GM18519 (cell line): ENCODE data around the gene DOC2B.
"Not testable (repeated sequence)": the region's sequence is repeated elsewhere in the genome, so short reads cannot be mapped to it uniquely, and the experiment has no call there.

ENCODE experiments used
- ATAC-seq: cut with Tn5 transposase; IDR thresholded peaks from one replicate; pipeline ENCODE4 v1.9.1; 2021; ENCODE audit warnings: mild to moderate bottlenecking, moderate library complexity; ENCODE audit not compliant: unreplicated experiment, low FRiP score

Gene DOC2B

GRCh38 chr17:181245-182049 lies at the start of gene DOC2B:
Gene DOC2B, minus strand, starts transcription at chr17:181650. Its CDS starts 171 bp downstream, at chr17:181479.
- ATAC-seq = no peak

- no peak for ATAC-seq
Measured at GRCh38 chr17:230395-230770, 48.9 kb upstream of the DOC2B start.

GRCh38 chr17:229709-230394 lies 48.4 kb upstream of the DOC2B start:
- no peak for ATAC-seq

- no peak for ATAC-seq
Measured at GRCh38 chr17:228951-229708, 47.7 kb upstream of the DOC2B start.

GRCh38 chr17:227946-228615 lies 46.6 kb upstream of the DOC2B start:
- no peak for ATAC-seq

- ATAC-seq = no peak
Measured at GRCh38 chr17:227078-227945, 45.9 kb upstream of the DOC2B start.

GRCh38 chr17:226108-227077 lies 44.9 kb upstream of the DOC2B start:
- ATAC-seq = no peak

GRCh38 chr17:225551-225950 lies 44.1 kb upstream of the DOC2B start:
- no peak for ATAC-seq

- ATAC-seq = not testable (repeated sequence)
Measured at GRCh38 chr17:224576-224975, 43.1 kb upstream of the DOC2B start.

GRCh38 chr17:223723-224471 lies 42.4 kb upstream of the DOC2B start:
- ATAC-seq = no peak

GRCh38 chr17:222172-222571 lies 40.7 kb upstream of the DOC2B start:
- ATAC-seq = no peak

- no peak for ATAC-seq
Measured at GRCh38 chr17:219696-220095, 38.2 kb upstream of the DOC2B start.

GRCh38 chr17:218432-219110 lies 37.1 kb upstream of the DOC2B start:
- ATAC-seq = no peak

GRCh38 chr17:216625-217024 lies 35.2 kb upstream of the DOC2B start:
- ATAC-seq = no peak

- ATAC-seq = not testable (repeated sequence)
Measured at GRCh38 chr17:215563-216478, 34.4 kb upstream of the DOC2B start.

GRCh38 chr17:214881-215331 lies 33.5 kb upstream of the DOC2B start:
- ATAC-seq = no peak
